Tibial nerve (tissue), 3 donors: ENCODE measurements around the gene ATIC.

Experiments used
- POLR2A ChIP-seq, 2 donors: fragments of 450-650 bp; IDR thresholded peaks; one replicate each; pipeline ENCODE4 v1.6.1; 2017; ENCODE audit warnings: antibody characterized with exemption in 2 of 2, mild to moderate bottlenecking in 2 of 2, moderate library complexity in 2 of 2
- TF ChIP-seq, protein P1 (sequence below), 5 experiments: fragments of 200-600 bp in 3 of 5; fragments of 450-650 bp in 2 of 5; sonication (generic) in 3 of 5; IDR thresholded peaks; one replicate each; pipeline ENCODE4 v1.5.1; 2016 to 2019; ENCODE audit warnings: antibody characterized with exemption in 5 of 5, mild to moderate bottlenecking in 3 of 5, moderate library complexity in 2 of 5

DNA sequence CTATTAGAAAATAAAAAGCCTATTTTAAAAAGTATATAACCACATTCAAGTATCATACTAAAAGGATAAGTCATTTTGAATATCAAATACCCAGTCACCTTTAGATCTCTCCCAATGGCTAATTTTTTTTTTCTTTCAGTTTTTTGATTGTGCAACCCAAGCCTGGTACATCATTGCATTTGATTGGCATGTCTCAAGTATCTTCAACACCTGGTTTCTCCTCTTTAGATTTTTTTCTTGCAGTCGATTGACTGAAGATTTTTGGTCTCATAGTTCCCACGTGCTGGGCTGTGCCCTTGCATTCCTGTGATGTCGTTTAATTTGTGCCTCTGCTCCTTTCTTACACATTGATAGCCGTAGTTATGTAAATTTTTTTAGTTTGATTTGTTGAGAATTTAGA lies 40.7 kb downstream of the ATIC start:
- TF ChIP-seq POLR2A (IDR thresholded peaks at IDR 0.05) = no peak
- TF ChIP-seq, protein P1, sequence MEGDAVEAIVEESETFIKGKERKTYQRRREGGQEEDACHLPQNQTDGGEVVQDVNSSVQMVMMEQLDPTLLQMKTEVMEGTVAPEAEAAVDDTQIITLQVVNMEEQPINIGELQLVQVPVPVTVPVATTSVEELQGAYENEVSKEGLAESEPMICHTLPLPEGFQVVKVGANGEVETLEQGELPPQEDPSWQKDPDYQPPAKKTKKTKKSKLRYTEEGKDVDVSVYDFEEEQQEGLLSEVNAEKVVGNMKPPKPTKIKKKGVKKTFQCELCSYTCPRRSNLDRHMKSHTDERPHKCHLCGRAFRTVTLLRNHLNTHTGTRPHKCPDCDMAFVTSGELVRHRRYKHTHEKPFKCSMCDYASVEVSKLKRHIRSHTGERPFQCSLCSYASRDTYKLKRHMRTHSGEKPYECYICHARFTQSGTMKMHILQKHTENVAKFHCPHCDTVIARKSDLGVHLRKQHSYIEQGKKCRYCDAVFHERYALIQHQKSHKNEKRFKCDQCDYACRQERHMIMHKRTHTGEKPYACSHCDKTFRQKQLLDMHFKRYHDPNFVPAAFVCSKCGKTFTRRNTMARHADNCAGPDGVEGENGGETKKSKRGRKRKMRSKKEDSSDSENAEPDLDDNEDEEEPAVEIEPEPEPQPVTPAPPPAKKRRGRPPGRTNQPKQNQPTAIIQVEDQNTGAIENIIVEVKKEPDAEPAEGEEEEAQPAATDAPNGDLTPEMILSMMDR (IDR thresholded peaks at IDR 0.05) = no peak
